ENCODE data around the gene LAMA3.

DNA sequence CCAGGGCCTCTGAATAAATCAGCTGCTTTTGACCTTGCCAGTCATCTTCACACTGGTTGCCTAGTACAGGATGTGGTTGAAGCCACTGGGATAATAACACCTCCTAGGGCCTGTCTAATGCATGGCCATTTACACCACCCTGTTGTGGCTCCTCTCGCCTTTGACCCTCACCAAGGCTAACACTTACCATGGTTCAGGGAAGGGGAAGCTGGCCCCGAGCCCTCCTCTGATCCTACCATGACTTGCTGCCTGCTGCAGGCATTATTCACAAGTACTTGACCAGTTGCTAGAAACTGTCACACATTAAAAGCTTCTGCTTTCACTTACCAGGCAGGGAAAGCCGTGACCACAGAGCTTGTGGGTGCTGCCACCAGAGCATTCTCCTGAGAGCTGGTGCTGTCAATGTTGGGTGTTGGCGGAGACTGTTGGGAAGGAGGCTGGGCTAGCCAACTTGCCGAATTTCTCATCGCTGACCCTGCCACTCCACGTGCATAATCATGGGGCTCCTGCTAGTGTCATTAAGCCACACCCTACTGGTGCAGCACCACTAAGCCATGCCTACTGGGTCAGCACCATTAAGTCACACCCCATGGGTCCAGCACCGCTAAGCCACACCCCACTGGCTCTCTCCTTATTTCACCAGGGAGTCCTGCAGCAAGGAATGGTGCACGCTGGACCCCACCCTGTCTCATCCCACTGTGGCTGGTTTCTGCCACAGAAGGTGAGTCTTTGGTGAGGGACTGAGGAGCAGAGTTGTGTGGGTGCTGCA is 278.3 kb downstream of the LAMA3 start:
- TF ChIP-seq, protein P1, sequence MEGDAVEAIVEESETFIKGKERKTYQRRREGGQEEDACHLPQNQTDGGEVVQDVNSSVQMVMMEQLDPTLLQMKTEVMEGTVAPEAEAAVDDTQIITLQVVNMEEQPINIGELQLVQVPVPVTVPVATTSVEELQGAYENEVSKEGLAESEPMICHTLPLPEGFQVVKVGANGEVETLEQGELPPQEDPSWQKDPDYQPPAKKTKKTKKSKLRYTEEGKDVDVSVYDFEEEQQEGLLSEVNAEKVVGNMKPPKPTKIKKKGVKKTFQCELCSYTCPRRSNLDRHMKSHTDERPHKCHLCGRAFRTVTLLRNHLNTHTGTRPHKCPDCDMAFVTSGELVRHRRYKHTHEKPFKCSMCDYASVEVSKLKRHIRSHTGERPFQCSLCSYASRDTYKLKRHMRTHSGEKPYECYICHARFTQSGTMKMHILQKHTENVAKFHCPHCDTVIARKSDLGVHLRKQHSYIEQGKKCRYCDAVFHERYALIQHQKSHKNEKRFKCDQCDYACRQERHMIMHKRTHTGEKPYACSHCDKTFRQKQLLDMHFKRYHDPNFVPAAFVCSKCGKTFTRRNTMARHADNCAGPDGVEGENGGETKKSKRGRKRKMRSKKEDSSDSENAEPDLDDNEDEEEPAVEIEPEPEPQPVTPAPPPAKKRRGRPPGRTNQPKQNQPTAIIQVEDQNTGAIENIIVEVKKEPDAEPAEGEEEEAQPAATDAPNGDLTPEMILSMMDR (IDR thresholded peaks at IDR 0.05) = no peak
- no peak for TF ChIP-seq POLR2AphosphoS5 (IDR thresholded peaks at IDR 0.05; ENCODE audit: insufficient read depth in 1 of 2, low read depth in 1 of 2)
- no peak for TF ChIP-seq POLR2A (IDR thresholded peaks at IDR 0.05)
